GM12892 (cell line): ENCODE measurements around the gene SLC9A4.

ENCODE experiments used
- DNase-seq: peaks from one replicate; pipeline ENCODE4 v3.0.0; 2011; ENCODE audit not compliant: insufficient read length
- FAIRE-seq: peaks from 2 replicates; lab custom pipeline; 2011; peaks lifted over from hg19 to GRCh38; lab: Jason Lieb, UNC
- POLR2A ChIP-seq: IDR thresholded peaks from 2 replicates; pipeline ENCODE4 v1.6.1; 2011; ENCODE audit warnings: low read depth, low read length, control low read depth
- POLR2AphosphoS5 ChIP-seq: IDR thresholded peaks from 2 replicates; pipeline ENCODE4 v1.6.1; 2011; ENCODE audit warnings: low read depth, low read length, control low read depth
- TAF1 ChIP-seq: IDR thresholded peaks from 2 replicates; pipeline ENCODE4 v1.6.1; 2011; ENCODE audit warnings: low read depth, mild to moderate bottlenecking, control low read depth, low read length, borderline replicate concordance

The SLC9A4 gene

DNA sequence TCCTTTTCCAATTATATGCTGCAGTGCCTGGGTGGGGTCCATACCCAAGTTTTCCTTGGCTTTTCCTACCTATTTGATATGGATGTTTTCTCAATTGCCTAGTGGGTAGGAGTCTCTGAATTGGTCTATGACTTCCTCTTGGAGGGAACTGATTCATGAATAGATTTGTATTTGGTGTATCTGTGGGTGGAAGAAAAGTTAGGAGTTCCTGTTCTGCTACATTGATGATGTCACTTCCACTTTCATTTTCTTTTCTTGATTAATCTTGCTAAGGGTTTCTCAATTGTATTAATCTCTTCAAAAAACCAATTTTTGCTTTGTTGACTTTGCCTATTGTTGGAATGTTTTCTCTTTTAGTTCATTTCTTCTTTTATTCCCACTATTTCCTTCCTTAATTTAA is 108.9 kb downstream of the SLC9A4 start:
- DNase-seq, result no peak
- FAIRE-seq, result no peak
- TF ChIP-seq TAF1, result no peak
- no peak for TF ChIP-seq POLR2AphosphoS5
- no peak for TF ChIP-seq POLR2A

DNA sequence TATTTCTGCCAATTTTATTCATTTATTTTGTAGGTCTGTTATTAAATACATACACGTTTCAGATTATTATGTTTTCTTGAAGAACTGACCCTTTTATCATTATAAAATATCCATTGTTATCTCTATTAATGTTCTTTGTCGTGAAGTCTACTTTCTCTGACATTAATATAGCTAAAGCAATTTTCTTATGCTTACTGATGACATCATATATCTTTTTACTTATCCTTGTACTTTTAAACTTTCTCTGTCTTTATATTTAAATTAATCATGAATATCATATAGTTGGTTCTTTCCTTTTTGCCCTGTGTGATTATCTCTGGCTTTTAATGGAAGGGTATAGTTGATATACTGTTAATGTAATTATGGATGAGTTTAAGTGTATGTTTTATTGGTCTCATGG is 109.8 kb downstream of the SLC9A4 start:
- no peak for FAIRE-seq
- no peak for DNase-seq
- TF ChIP-seq POLR2AphosphoS5, result no peak
- no peak for TF ChIP-seq POLR2A
- TF ChIP-seq TAF1, result no peak
